Globus pallidus (tissue), 1 donor: ENCODE data around the gene FBXL7.

Experiments
- DNase-seq: peaks from one replicate; pipeline ENCODE4 v3.0.0-alpha.2; 2015; ENCODE audit warnings: low spot score

FBXL7 gene

DNA sequence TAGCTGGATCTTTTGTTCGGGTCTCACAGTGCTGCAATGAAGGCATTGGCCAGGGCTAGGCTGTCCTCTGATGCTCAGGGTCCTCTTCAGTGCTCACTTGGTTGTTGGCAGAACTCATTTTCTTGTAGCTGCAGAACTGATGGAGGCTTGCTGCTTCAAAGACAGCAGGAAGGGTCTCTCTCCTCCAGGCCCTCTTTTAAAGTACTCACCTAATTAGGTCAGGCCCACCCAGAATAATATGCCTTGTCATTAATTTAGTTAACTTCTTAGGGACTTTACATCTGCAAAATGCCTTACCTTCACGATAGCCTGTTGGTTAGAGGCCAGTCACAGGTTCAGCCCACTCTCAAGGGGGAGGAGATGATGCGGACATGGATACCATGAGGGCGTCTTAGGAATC, 114.7 kb downstream of the FBXL7 start:
- no peak for DNase-seq

DNA sequence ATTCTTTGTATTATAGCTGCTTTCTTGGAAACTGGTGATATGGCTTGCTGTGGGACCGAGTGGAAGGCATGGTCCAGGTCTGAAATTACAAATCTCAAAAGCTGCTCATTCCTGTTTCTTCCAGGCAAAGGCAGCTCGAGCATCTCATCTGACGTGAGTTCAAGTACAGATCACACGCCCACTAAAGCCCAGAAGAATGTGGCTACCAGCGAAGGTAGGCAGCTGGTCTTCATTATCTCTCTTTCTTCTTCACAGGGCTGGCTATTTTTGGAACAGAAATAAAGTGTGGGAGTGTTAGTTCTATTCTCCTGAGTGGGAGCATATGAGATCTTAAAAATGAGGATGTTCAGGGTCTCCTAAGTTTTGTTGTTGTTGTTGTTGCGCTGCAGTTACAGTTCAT, 115.9 kb downstream of the FBXL7 start:
- no peak for DNase-seq

DNA sequence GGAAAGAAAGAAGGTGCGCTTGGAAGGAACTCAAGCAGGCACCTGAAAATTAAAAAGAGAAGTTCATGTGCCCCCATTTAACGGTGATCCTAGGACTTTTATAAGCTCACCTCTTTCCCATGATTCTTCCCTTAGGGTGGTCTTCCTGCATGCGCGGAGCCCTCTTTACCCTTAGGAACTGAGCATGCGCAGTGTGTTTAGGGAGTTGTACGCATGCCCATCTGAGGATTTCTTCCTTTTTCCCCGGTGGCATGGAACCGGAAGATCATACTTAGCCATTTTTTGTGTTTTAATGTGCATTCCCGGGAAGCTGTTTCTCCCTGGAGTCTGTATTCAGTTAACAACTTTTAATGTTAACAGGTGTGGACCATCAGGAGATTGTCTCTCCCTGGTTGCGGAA, 119.0 kb downstream of the FBXL7 start:
- DNase-seq = no peak

- no peak for DNase-seq
Observed at GRCh38 chr5:15620501-15620900, 120.5 kb downstream of the FBXL7 start.

DNA sequence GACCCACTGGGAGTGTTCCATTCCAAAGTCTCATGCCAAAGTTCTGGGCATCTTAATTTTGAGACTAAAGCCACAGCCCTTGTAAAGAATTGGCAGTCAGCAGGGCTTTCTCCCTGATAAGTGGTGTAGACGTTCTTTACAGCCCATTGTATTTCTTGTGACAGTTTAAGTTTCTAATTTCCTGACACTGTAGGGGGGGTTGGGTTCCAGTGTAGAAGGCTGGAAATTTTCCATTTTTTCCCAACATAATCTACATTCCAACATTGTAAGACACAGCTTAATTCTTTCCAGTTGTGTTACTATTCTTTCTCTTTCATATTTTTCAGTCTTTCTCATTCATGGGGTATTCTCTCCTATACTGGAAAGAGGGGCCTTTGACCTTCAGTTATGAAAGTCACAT, 121.1 kb downstream of the FBXL7 start:
- no peak for DNase-seq

GRCh38 chr5:15623794-15624193, 123.8 kb downstream of the FBXL7 start:
- DNase-seq = no peak

GRCh38 chr5:15627109-15627508, 127.1 kb downstream of the FBXL7 start:
- DNase-seq = no peak

- no peak for DNase-seq
Observed at GRCh38 chr5:15627647-15628046, 127.7 kb downstream of the FBXL7 start.

DNA sequence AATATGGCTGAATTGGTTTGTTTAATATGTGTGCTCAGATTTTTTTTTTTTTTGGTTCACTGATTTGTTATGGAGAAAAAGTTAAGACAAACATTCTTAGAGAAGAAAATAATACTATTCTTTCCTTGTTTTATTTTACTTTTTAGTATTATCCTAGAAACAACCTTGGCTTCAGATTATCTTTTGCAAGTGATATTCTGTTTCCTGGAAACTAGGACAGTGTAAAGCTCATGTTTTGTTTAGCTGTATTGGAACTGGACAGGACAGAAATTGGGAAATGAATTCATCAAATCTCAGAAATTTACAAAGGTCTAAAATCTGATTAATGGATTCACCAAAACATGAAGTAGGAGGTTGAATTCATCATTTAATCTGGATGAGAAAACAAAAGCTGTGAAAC, 130.5 kb downstream of the FBXL7 start:
- no peak for DNase-seq

DNA sequence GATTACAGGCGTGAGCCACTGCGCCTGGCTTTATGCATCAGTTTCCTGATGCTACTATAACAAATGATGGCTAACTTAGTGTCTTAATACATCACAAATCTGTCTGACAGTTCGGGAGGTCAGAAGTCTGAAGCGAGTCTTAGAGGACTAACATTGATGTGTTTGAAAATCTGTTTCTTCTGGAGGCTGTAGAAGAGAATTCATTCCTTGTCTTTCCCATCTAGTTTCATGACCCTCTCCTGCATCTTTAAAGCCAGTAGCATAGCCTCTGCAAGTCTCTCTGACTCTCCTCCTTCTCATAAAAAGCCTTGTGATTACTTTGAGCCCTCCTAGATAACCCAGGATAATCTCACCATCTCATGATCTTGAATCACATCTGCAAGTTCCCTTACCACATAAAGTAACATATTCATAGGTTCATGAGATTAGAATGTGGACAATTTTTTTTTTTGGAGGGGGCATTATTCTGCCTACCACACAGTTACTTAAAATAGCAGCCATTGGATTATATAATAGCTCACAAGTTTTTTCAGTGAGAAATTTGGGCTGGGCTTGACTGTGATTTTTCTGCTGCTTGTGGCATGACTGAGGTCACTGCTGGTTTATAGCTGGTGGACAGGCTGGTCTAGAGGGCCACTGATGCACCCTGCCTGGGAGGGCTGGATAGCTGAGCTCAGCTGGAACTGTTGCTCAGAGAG, 134.8 kb downstream of the FBXL7 start:
- DNase-seq = no peak

- DNase-seq = no peak
Observed at GRCh38 chr5:15635289-15635616, 135.3 kb downstream of the FBXL7 start.

- no peak for DNase-seq
Observed at GRCh38 chr5:15637345-15637744, 137.4 kb downstream of the FBXL7 start.

DNA sequence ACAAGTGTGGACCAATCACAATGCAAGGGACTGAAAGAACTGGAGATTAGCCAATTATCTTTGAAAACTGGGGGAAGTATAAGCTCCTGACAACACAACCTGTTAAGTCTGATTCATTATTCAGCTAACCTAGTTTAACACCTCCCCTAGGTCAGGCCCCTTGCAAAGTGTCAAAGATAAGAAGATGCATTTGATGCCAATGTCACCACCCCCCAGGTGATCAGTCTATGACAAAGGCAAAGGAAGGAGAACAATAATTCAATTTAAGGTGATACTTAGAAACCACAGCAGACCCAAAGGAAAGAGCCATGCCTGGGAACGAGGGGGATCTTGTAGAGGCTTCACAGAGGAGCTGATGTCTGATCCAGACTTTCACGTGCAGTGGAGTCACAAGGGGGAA, 137.9 kb downstream of the FBXL7 start:
- no peak for DNase-seq

- no peak for DNase-seq
Observed at GRCh38 chr5:15638296-15638695, 138.3 kb downstream of the FBXL7 start.

GRCh38 chr5:15639288-15639687, 139.3 kb downstream of the FBXL7 start:
- DNase-seq = no peak

GRCh38 chr5:15640116-15640515, 140.1 kb downstream of the FBXL7 start:
- DNase-seq = no peak

DNA sequence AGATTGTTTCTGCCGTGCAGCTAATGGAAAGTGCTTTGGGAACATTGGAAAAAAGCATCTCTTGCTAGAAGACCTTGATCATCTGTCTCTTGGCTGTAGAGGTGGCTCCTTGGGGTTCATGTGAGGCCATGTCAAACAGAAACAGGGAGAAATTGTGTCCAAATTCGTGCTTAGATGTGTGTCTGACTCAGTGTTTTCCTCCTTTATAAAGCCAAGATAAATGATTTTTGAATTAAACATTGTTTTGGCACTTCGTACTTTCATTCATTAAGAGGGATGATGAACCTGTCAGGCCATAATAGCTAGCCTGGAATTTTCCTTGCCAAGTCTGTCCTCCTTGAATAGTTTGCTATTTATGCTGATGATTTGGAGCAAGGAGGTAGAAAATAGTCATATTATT, 143.8 kb downstream of the FBXL7 start:
- DNase-seq = no peak

- DNase-seq = no peak
Observed at GRCh38 chr5:15645381-15646160, 145.6 kb downstream of the FBXL7 start.

GRCh38 chr5:15646371-15646770, 146.4 kb downstream of the FBXL7 start:
- DNase-seq = no peak

GRCh38 chr5:15647251-15647650, 147.3 kb downstream of the FBXL7 start:
- no peak for DNase-seq

GRCh38 chr5:15650266-15650665, 150.3 kb downstream of the FBXL7 start:
- no peak for DNase-seq

DNA sequence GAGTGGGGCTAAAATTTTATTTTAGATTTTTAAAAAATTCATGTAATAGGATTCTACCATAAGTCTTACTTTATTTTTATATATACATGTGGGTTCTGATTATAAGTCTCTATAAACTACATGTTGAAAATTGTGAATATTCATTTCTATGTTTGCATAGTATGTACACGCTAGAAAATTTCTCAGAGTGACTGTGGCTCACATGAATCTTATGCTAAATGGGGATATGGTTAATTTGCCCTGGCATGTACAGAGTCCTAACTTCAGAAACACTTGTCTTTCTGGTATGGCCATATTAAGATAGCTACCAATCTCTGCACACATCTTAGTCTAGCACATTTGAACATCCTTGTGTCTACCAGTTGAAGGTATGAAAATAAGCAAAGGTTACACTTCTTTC, 154.8 kb downstream of the FBXL7 start:
- no peak for DNase-seq

DNA sequence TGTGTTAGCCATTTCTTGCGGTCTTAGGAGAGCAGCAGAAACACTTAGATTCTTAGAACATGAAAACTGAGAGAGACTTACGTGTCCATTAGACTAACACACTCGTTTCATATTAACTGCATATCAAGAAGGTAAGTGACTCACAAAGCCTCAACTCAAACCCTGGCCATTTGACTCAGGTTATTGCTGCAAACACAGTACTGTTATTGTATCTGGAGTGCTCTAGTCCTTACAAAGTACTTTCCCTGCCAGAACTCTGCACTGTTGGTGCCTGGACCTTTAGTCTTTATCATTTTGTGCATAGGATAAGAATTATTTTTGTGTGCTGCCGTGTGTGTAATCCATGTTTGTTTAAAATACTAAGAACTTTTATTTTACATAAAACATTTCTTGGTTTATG, 155.7 kb downstream of the FBXL7 start:
- DNase-seq = no peak

GRCh38 chr5:15664961-15665360, 165.0 kb downstream of the FBXL7 start:
- no peak for DNase-seq
